GM06990 (cell line): ENCODE results near the gene SHOC2.

ENCODE experiments used
- DNase-seq: peaks from one replicate; pipeline ENCODE4 v3.0.0-alpha.2; 2011; ENCODE audit not compliant: insufficient read length; ENCODE audit errors: extremely low read depth
- H3K27me3 ChIP-seq: replicated peaks from 2 replicates; pipeline ENCODE4 v1.6.0; 2011; ENCODE audit warnings: low read length; ENCODE audit not compliant: control insufficient read depth, insufficient read depth
- H3K36me3 ChIP-seq: 2 replicates; pipeline ENCODE4 v1.5.1; 2011; ENCODE audit warnings: low read length; ENCODE audit not compliant: control insufficient read depth, insufficient read depth
- H3K4me3 ChIP-seq: replicated peaks from 2 replicates; pipeline ENCODE4 v1.5.1; 2011; ENCODE audit warnings: low read depth, mild to moderate bottlenecking, control low read depth, low read length
- CTCF ChIP-seq: IDR thresholded peaks from 2 replicates; pipeline ENCODE4 v1.5.1; 2011; ENCODE audit warnings: low read length, control low read depth, mild to moderate bottlenecking, inconsistent platforms; ENCODE audit not compliant: insufficient read depth, poor library complexity, severe bottlenecking

The SHOC2 gene

GRCh38 chr10:110951381-110951780, 32.0 kb downstream of the SHOC2 start:
- DNase-seq, result no peak
- Histone ChIP-seq H3K4me3 (no peak overlapping the region), H3K36me3 (peaks cover 5% of the 10 kb centered on the region), H3K27me3 (no peaks in the 10 kb centered on the region)
- no peak for TF ChIP-seq CTCF

- Histone ChIP-seq H3K4me3 (no peak overlapping the region), H3K36me3 (no peaks in the 10 kb centered on the region), H3K27me3 (no peaks in the 10 kb centered on the region)
- TF ChIP-seq CTCF, result no peak
- no peak for DNase-seq
These were observed 38.2 kb downstream of the SHOC2 start for GRCh38 chr10:110957606-110958005.

GRCh38 chr10:110959379-110960332, 40.3 kb downstream of the SHOC2 start:
- Histone ChIP-seq H3K27me3 (no peaks in the 10 kb centered on the region), H3K4me3 (no peak overlapping the region), H3K36me3 (no peaks in the 10 kb centered on the region)
- TF ChIP-seq CTCF, result no peak
- no peak for DNase-seq

GRCh38 chr10:110960333-110960712, 40.9 kb downstream of the SHOC2 start:
- TF ChIP-seq CTCF, result no peak
- Histone ChIP-seq H3K36me3 (no peaks in the 10 kb centered on the region), H3K27me3 (no peaks in the 10 kb centered on the region), H3K4me3 (no peak overlapping the region)
- DNase-seq, result no peak

GRCh38 chr10:110962443-110962842, 43.0 kb downstream of the SHOC2 start:
- Histone ChIP-seq H3K36me3 (no peaks in the 10 kb centered on the region), H3K4me3 (no peak overlapping the region), H3K27me3 (no peaks in the 10 kb centered on the region)
- DNase-seq, result no peak
- TF ChIP-seq CTCF, result no peak
